Activated T-helper 1 cell treated with anti-CD3 and anti-CD28 coated beads, Interleukin-2, amount 50 U/mL, for 16 hours (primary cell): ENCODE measurements around the gene ALDH1A1.

Experiments
- DNase-seq, 2 donors: peaks; one replicate each; pipeline ENCODE4 v3.0.0-alpha.2; 2020; ENCODE audit warnings: low read depth in 1 of 2, low spot score in 1 of 2

The ALDH1A1 gene

DNA sequence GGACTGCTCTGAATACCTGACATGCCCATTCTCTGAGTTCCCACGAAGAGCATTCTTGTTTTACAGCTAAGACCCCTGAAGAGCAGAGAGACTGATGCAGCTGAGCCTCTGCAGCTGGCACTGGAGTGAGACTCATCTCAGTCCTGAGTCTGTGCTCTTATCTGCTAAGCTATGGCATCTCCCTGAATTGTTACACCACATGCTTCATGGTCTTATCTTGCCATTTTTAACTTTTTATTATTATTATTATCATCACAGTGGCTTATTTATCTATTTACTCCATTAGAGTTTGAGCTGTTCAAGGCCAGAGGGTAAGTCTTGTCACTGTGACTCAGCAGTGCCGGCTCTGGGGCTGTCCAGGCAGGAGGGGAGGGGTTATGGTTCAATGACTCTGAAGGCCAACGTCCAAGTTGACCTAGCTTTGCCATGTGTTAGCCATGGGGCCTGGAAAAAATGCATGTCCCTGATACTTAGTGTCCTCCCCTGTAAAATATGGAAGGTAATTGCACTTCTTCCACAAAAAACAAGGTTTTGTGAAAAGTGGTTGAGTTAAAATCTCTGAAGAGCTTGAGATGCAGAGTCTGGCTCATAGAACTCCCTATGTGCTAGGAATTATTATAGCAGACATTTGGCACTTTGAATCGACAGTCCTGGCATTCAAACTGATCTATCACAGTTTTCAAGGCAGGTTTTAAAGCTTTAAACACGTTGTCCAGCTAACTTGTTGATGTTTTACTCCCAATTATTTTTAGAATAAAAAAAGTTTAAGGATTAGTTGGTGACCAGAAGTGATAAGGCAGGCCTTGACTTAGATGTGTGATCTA is 94.6 kb downstream of the ALDH1A1 start:
- no peak for DNase-seq

DNA sequence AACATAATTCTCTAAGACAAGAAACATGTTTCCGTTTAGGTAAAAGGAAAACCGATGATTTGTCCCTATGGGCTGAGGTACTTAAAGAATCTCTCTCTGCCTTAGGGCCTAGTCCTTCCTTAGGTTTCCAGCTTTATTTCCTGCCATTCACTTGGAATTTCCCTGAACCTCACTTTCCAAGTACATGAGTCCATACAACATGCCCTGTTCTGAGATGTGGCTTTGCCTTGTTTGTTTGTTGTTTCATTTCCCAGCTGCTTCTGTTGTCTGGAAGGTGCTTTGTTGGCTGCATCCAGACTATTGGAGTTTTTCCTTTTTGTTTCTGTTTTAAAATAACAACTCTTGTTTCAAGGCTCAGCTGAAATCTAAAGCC is 95.2 kb downstream of the ALDH1A1 start:
- no peak for DNase-seq

DNA sequence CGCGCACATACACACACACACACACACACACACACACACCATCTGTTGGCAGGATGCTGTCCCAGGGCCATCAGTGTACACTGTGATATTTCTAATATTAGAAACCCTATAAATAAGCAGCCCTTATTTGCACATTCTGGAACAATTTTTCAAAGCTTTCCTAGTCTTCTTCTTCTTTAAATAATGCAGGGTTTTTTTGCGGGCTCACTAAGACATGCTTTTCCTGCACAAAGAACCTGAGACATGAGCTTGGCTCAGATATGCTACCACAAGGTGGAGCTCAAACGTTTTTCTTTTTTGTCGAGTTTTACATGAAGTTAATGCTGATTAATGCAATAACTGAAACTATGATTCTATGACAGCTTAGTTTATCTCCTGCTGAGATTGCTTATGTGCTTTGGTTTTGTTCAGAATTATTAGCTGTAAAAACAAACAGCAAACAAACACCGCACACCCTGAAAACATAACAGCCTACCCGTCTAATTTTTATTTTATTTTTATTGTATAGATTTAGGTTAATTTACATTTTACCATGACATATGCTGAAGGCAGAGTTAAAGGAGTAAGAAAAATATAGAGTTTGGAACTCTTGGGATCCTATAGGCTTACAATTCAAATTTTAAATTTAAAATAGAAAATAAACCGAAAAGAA is 95.8 kb downstream of the ALDH1A1 start:
- DNase-seq, result no peak

DNA sequence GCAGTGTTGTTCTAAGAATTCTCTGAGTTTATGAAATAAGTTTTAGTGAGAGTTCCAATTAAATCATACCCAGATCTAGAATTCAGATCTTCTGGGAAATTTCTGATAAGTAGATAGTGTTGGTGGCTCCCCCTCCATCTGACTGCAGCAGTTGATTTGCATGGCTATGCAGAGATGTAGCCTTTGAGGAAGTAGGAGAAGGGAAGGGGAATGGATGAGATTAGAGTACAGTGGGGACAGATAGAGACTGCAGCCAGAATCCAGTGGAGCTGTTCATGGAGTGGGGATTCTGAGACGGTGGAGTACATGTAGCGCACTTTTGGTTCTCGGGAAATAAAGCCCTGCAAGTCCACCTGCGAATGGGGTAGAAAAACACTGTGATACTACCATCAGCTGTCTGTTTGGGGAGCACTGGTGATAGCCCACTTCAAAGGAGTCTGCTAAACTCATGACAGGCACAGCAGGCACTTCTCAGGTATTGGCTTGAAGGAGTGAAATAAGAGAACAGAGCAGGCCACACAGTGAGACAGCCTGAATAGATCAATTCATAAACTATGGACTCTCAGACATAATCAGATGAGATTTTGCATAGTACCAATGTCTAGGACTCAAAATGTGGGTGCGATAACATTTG is 96.8 kb downstream of the ALDH1A1 start:
- no peak for DNase-seq

DNA sequence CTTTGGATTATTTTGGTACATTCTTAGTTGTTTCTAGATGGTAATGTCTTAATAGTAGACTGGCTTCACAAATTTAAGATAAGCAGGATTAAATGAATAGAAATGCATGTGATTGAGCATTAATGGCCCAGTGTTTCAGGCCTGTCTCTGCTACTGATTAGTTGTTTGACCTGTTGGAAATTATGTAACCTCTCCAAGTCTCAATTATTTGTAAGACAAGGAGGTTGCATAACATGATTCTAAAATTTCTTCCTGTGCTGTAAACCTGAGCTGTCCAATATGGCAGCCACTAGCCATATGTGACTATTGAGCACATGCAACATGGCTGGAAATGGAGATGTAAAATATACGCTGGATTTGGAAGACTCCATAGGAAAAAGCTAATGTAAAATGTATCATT is 97.5 kb downstream of the ALDH1A1 start:
- DNase-seq, result no peak
